ENCODE data around the gene USP17L12. TPM values are rescaled to one million over a fixed set of nuclear protein-coding genes. Genes with fewer than 3 reads are reported as not detected.

Gene USP17L12
- total RNA-seq, 4 donors from 2014 or later, result not detected

Other genes starting within 250 kb of the USP17L12 start
- gene FAM90A26, start 49.7 kb upstream of the USP17L12 start, total RNA-seq, result not detected
- gene USP17L10, start 9.5 kb upstream of the USP17L12 start, total RNA-seq, result not detected
- not detected for gene USP17L11, start 4.7 kb upstream of the USP17L12 start, total RNA-seq
- not detected for gene USP17L13, start 4.7 kb downstream of the USP17L12 start, total RNA-seq
- not detected for gene USP17L15, start 14.2 kb downstream of the USP17L12 start, total RNA-seq
- gene USP17L17, start 23.7 kb downstream of the USP17L12 start, total RNA-seq, result not detected
- gene USP17L18, start 28.5 kb downstream of the USP17L12 start, total RNA-seq, result not detected
- not detected for gene USP17L19, start 33.2 kb downstream of the USP17L12 start, total RNA-seq
- gene USP17L20, start 38.0 kb downstream of the USP17L12 start, total RNA-seq, result not detected
- not detected for gene USP17L21, start 42.7 kb downstream of the USP17L12 start, total RNA-seq
- not detected for gene USP17L22, start 47.5 kb downstream of the USP17L12 start, total RNA-seq
- gene USP17L24, start 105.0 kb downstream of the USP17L12 start, total RNA-seq, result not detected
- gene USP17L25, start 109.8 kb downstream of the USP17L12 start, total RNA-seq, result not detected
- gene USP17L26, start 114.5 kb downstream of the USP17L12 start, total RNA-seq, result not detected
- not detected for gene USP17L5, start 119.3 kb downstream of the USP17L12 start, total RNA-seq
- not detected for gene USP17L27, start 124.0 kb downstream of the USP17L12 start, total RNA-seq
- not detected for gene USP17L28, start 128.7 kb downstream of the USP17L12 start, total RNA-seq
- gene USP17L29, start 133.5 kb downstream of the USP17L12 start, total RNA-seq, result not detected
- not detected for gene USP17L30, start 143.0 kb downstream of the USP17L12 start, total RNA-seq
- gene DEFB131A, start 224.3 kb downstream of the USP17L12 start, total RNA-seq, result not detected

All from Peyer's patch (tissue), 4 donors.